NOMO-1 (cell line): ENCODE data around the gene USP38.
A peak's percentile ranks its signal among the peaks of the same experiment; 100 is the strongest.
"Not testable (repeated sequence)": the region's sequence is repeated elsewhere in the genome, so short reads cannot be mapped to it uniquely, and the experiment has no call there.

Experiments used
- DNase-seq, 2 experiments: peaks; one replicate each; lab custom pipeline; 2025; ENCODE audit not compliant: unreplicated experiment in 2 of 2; lab: John Stamatoyannopoulos, UW

Gene USP38

GRCh38 chr4:143207555-143207954 is 22.8 kb downstream of the USP38 start:
- DNase-seq = no peak

GRCh38 chr4:143212566-143212965 is 27.8 kb downstream of the USP38 start:
- no peak for DNase-seq

- no peak for DNase-seq
These were observed 31.2 kb downstream of the USP38 start for GRCh38 chr4:143215873-143216272.

- no peak for DNase-seq
These were observed 39.5 kb downstream of the USP38 start for GRCh38 chr4:143224255-143224654.

GRCh38 chr4:143225167-143225566 is 40.5 kb downstream of the USP38 start:
- DNase-seq = no peak

GRCh38 chr4:143230683-143231082 is 46.0 kb downstream of the USP38 start:
- peak; percentile 4 to 87 for DNase-seq

- no peak for DNase-seq
These were observed 47.6 kb downstream of the USP38 start for GRCh38 chr4:143232277-143232676.

GRCh38 chr4:143234153-143234552 is 49.4 kb downstream of the USP38 start:
- DNase-seq = no peak

GRCh38 chr4:143237195-143237594 is 52.5 kb downstream of the USP38 start:
- not testable (repeated sequence) for DNase-seq

- DNase-seq = no peak
These were observed 56.4 kb downstream of the USP38 start for GRCh38 chr4:143240939-143241679.

GRCh38 chr4:143241892-143242291 is 57.2 kb downstream of the USP38 start:
- DNase-seq = no peak

- no peak for DNase-seq
These were observed 58.3 kb downstream of the USP38 start for GRCh38 chr4:143243041-143243440.

GRCh38 chr4:143246977-143247376 is 62.3 kb downstream of the USP38 start:
- DNase-seq = no peak

GRCh38 chr4:143247866-143248265 is 63.1 kb downstream of the USP38 start:
- DNase-seq = no peak

- DNase-seq = no peak
These were observed 64.1 kb downstream of the USP38 start for GRCh38 chr4:143248827-143249226.

- DNase-seq = no peak
These were observed 65.9 kb downstream of the USP38 start for GRCh38 chr4:143250617-143251016.

- DNase-seq = no peak
These were observed 66.6 kb downstream of the USP38 start for GRCh38 chr4:143251348-143251747.

GRCh38 chr4:143251779-143252178 is 67.1 kb downstream of the USP38 start:
- DNase-seq = no peak

- DNase-seq = no peak
These were observed 67.8 kb downstream of the USP38 start for GRCh38 chr4:143252478-143252877.

GRCh38 chr4:143253166-143253565 is 68.4 kb downstream of the USP38 start:
- no peak for DNase-seq

GRCh38 chr4:143254491-143255226 is 69.9 kb downstream of the USP38 start:
- no peak for DNase-seq

- DNase-seq = no peak
These were observed 71.7 kb downstream of the USP38 start for GRCh38 chr4:143256456-143256855.
